PC-3 (cell line): ENCODE measurements around the gene FOXB1.

Experiments
- CTCF ChIP-seq: fragments of 300-600 bp; sonication (generic); conservative IDR thresholded peaks from 2 replicates; pipeline ENCODE4 v1.5.1; 2017; ENCODE audit warnings: antibody characterized with exemption, low read depth, mild to moderate bottlenecking, low read length
- EZH2 ChIP-seq: fragments of 300-600 bp; sonication (generic); IDR thresholded peaks from one replicate; pipeline ENCODE4 v1.6.1; 2017; ENCODE audit warnings: antibody characterized with exemption, mild to moderate bottlenecking, low read length; ENCODE audit not compliant: unreplicated experiment
- EZH2phosphoT487 ChIP-seq: fragments of 300-600 bp; sonication (generic); IDR thresholded peaks from 2 replicates; pipeline ENCODE4 v1.6.1; 2018; ENCODE audit warnings: mild to moderate bottlenecking, antibody characterized with exemption, low read length, borderline replicate concordance

GRCh38 chr15:60012695-60013094, 8.6 kb downstream of the FOXB1 start:
- TF ChIP-seq CTCF (no peak), EZH2phosphoT487 (no peak), EZH2 (no peak)
